ENCODE data around the gene ARID5B.

DNA sequence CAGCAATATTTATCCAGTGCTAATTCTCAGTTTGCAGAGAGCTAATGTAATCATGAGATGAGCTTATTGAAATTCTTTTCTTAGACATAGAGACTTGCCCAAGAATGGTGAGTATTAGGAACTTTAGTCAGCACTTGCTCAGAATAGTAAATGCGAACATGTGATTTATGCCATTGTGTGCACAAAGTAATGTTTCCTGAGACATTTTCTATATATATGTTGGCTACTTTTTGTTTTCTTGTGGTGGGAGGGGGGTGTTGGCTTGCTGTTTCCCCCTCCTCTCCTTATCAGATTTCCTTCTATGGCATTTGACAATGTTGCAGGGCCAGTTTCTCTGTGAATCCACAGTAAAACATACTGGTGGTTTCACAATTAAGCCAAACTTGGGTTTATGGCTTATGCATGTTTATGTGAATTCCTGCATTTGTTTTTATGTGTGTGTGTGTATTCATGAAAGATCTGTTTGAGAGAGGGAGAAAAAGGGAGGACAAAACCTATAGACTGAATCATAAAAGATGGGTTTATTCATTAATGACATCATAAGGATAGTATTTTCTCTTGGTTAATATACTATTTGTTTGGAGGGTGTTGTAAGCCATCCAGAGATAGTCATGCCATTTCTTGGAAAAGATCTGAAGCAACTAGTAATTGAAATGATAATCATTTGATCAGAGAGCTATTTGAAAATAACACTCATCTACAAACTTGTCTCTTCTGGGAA lies 36.3 kb downstream of the ARID5B start:
- TF ChIP-seq POLR2AphosphoS5 (IDR thresholded peaks at IDR 0.05; ENCODE audit: low read depth, low read length) (no peak), TAF1 (IDR thresholded peaks at IDR 0.05; ENCODE audit: borderline replicate concordance, insufficient read depth, low read length) (no peak), SIN3A (IDR thresholded peaks at IDR 0.05; ENCODE audit: borderline replicate concordance, insufficient read depth, low read length) (no peak)
- TF ChIP-seq, protein P1, sequence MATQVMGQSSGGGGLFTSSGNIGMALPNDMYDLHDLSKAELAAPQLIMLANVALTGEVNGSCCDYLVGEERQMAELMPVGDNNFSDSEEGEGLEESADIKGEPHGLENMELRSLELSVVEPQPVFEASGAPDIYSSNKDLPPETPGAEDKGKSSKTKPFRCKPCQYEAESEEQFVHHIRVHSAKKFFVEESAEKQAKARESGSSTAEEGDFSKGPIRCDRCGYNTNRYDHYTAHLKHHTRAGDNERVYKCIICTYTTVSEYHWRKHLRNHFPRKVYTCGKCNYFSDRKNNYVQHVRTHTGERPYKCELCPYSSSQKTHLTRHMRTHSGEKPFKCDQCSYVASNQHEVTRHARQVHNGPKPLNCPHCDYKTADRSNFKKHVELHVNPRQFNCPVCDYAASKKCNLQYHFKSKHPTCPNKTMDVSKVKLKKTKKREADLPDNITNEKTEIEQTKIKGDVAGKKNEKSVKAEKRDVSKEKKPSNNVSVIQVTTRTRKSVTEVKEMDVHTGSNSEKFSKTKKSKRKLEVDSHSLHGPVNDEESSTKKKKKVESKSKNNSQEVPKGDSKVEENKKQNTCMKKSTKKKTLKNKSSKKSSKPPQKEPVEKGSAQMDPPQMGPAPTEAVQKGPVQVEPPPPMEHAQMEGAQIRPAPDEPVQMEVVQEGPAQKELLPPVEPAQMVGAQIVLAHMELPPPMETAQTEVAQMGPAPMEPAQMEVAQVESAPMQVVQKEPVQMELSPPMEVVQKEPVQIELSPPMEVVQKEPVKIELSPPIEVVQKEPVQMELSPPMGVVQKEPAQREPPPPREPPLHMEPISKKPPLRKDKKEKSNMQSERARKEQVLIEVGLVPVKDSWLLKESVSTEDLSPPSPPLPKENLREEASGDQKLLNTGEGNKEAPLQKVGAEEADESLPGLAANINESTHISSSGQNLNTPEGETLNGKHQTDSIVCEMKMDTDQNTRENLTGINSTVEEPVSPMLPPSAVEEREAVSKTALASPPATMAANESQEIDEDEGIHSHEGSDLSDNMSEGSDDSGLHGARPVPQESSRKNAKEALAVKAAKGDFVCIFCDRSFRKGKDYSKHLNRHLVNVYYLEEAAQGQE (IDR thresholded peaks at IDR 0.05; ENCODE audit: insufficient read depth in 1 of 2, low read depth in 2 of 2, low read length in 2 of 2) = no peak

All from PFSK-1 (cell line).